Measurements from ENCODE around the gene TGM3. TPM values are rescaled to one million over a fixed set of nuclear protein-coding genes. Genes with fewer than 3 reads are reported as not detected.

Gene TGM3
- total and polyA plus RNA-seq, 2 of the 4 experiments (the other 2 are of a cell fraction) = not detected

GRCh38 chr20:2357114-2357513 lies 61.3 kb downstream of the TGM3 start:
- no peaks in the 10 kb centered on the region for H3K36me3 ChIP-seq (ENCODE audit: control insufficient read depth, insufficient read depth, low read length)
- H4K20me1 ChIP-seq (ENCODE audit: insufficient read depth, low read length) = no peaks in the 10 kb centered on the region
- WGBS, 2 experiments (ENCODE audit: extremely low coverage in 2 of 2, insufficient read length in 1 of 2) = no CpG with 5 or more reads among the region's 2 CpGs
- TF ChIP-seq MAFK (IDR thresholded peaks at IDR 0.05; ENCODE audit: low read depth, low read length) (no peak), BHLHE40 (IDR thresholded peaks at IDR 0.05; ENCODE audit: low read depth, low read length) (no peak), SMC3 (IDR thresholded peaks at IDR 0.05; ENCODE audit: low read depth, low read length) (no peak), CHD1 (IDR thresholded peaks at IDR 0.05; ENCODE audit: low read depth, low read length) (no peak), USF2 (IDR thresholded peaks at IDR 0.05; ENCODE audit: low read depth, low read length) (no peak), FOS (IDR thresholded peaks at IDR 0.05; ENCODE audit: low read depth, low read length) (no peak), NFE2L2 (IDR thresholded peaks at IDR 0.05; ENCODE audit: low read depth, low read length) (no peak), RFX5 (IDR thresholded peaks at IDR 0.05; ENCODE audit: low read depth, low read length) (no peak), RAD21 (IDR thresholded peaks at IDR 0.05; ENCODE audit: low read length) (no peak), RCOR1 (IDR thresholded peaks at IDR 0.05; ENCODE audit: insufficient replicate concordance, low read length) (no peak), CTCF (conservative IDR thresholded peaks at IDR 0.05; ENCODE audit: low read depth, low read length) (no peak), CEBPB (IDR thresholded peaks at IDR 0.05; ENCODE audit: low read depth, low read length) (no peak)
- no peak overlapping the region for H3K56ac ChIP-seq (ENCODE audit: extremely low read depth, insufficient read depth, low read length)
- H3K9me3 ChIP-seq (ENCODE audit: control insufficient read depth, insufficient read depth, low read length) = no peaks in the 10 kb centered on the region
- no peak overlapping the region for H4K5ac ChIP-seq (ENCODE audit: low read depth, low read length)
- intact Hi-C loops (cut with micrococcal nuclease) (no loop called here), in situ Hi-C loops (cut with MboI; ENCODE audit: low sequenced_read_pairs) (no loop called here), dilution Hi-C loops (cut with HindIII; ENCODE audit: low sequenced_read_pairs, unreplicated experiment) (no loop called here)
- no peak overlapping the region for H3K27ac ChIP-seq (ENCODE audit: insufficient read depth, low read length)
- CTCF ChIA-PET = no interaction called here
- POLR2A ChIA-PET (ENCODE audit: unreplicated experiment) = no interaction called here
- no peak overlapping the region for H2AK5ac ChIP-seq (ENCODE audit: low read depth, low read length)
- BruUV-seq (replicated peaks) = no TSS peak
- no peak overlapping the region for H3K14ac ChIP-seq (replicated peaks; ENCODE audit: low read depth, low read length)
- no peak overlapping the region for H2BK120ac ChIP-seq (ENCODE audit: low read depth, low read length)
- no peak overlapping the region for H4K8ac ChIP-seq (ENCODE audit: low read depth in 2 of 2, low read length in 2 of 2)
- H3K18ac ChIP-seq (ENCODE audit: low read depth, low read length) = no peak overlapping the region
- H3K27me3 ChIP-seq (ENCODE audit: control insufficient read depth, insufficient read depth, low read length) = no peaks in the 10 kb centered on the region; the same call in 1 of the 2 replicates
- no peak overlapping the region for H3K4me3 ChIP-seq (ENCODE audit: insufficient read depth, low read depth, low read length)
- DNase-seq (no peak), ATAC-seq (ENCODE audit: low read depth) (no peak)
- no peak overlapping the region for H2BK5ac ChIP-seq (ENCODE audit: low read depth, low read length, poor library complexity, severe bottlenecking)
- no peak overlapping the region for H2AK9ac ChIP-seq (replicated peaks; ENCODE audit: low read depth, low read length, poor library complexity)
- H4K91ac ChIP-seq (ENCODE audit: insufficient read depth, low read depth, low read length) = no peak overlapping the region
- H3K23ac ChIP-seq (ENCODE audit: low read depth, low read length) = no peak overlapping the region
- H2BK20ac ChIP-seq (ENCODE audit: low read depth, low read length) = no peak overlapping the region
- no peak overlapping the region for H2AFZ ChIP-seq (replicated peaks; ENCODE audit: low read length, poor library complexity)
- H3K79me1 ChIP-seq (ENCODE audit: low read depth in 1 of 2, low read length in 2 of 2) = no peaks in the 10 kb centered on the region
- H3K9me1 ChIP-seq (ENCODE audit: insufficient read depth, low read length) = no peaks in the 10 kb centered on the region
- H3K4me2 ChIP-seq (ENCODE audit: low read depth, low read length) = no peak overlapping the region
- no peaks in the 10 kb centered on the region for H3K4me1 ChIP-seq (ENCODE audit: control insufficient read depth, insufficient read depth, low read length)
- no peak overlapping the region for H3K4ac ChIP-seq (ENCODE audit: low read depth, low read length)
- no peak overlapping the region for H2BK15ac ChIP-seq (ENCODE audit: low read depth, low read length)
- no peak overlapping the region for H3K9ac ChIP-seq (ENCODE audit: low read depth, low read length)
